HG03520 (cell line): Measurements from ENCODE around the gene EPS15.

Experiments used
- ATAC-seq: cut with Tn5 transposase; IDR thresholded peaks from one replicate; pipeline ENCODE4 v1.9.1; 2021; ENCODE audit warnings: mild to moderate bottlenecking, moderate library complexity; ENCODE audit not compliant: unreplicated experiment

EPS15 gene

DNA sequence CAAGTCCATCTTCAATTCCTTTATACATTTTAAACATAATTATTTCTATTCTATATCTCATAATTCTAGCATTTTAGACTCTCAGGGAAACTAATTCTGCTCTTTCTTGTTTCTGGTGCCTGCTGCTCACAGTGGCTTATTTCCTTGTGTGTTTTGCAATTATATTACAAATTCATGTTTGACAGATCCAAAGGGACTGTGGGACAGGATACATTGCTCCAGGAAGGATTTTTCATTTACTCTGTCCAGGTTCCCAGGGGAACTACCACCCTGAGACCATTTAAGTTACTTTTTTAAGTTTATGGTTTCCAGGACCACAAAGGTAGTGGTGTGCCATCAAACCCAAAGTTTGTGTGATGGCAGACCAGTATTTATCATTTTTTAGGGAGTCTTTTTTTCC lies 195.3 kb downstream of the EPS15 start:
- ATAC-seq, result no peak

DNA sequence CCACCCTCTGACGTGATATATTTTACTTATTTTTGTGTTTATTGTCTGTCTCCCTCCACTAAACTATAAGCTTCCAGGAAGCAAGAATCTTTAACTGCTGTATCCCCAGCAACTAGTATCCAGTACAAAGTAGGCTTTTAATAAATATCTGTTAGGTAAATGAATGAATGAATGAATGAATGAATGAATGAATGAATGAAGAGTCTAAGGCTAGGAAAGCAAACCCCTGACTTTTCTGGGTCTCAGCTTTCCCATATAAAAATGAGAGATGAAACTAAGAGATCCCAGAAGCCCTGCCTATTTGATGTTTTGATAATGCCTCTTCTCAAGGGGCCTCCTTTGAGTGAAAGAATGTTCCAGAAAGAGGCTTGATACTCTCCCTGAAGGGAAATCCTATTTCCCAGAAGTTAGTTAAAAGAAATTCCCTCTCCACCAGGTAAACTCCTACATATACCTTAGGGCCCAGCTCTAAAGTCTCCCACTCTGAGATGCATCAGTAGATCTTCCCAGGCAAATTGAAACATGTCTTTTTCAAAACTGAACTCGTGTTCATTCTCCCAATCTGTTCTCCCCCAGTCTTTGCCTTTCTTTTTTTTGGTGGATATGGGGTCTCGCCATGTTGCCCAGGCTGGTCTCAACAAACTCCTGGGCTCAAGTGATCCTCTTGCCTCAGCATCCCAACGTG lies 196.5 kb downstream of the EPS15 start:
- ATAC-seq, result no peak

DNA sequence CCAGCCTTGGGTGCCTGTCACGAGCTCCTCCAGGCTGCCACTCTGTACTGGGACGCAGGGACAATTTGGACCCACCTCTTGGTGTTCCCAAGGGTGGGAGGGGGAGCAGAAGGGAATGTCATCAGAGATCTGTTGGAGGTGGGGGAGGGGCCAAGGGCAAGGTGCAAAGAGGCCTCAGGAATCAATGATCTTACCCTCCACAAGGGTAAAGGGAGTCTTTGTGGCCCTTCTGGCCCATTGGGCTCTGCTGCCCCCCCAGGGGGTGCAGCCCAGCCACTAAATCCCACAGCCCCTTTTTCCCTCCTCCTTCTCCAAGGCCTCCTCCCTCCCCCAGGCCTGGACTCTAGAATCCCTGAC lies 197.2 kb downstream of the EPS15 start:
- no peak for ATAC-seq

DNA sequence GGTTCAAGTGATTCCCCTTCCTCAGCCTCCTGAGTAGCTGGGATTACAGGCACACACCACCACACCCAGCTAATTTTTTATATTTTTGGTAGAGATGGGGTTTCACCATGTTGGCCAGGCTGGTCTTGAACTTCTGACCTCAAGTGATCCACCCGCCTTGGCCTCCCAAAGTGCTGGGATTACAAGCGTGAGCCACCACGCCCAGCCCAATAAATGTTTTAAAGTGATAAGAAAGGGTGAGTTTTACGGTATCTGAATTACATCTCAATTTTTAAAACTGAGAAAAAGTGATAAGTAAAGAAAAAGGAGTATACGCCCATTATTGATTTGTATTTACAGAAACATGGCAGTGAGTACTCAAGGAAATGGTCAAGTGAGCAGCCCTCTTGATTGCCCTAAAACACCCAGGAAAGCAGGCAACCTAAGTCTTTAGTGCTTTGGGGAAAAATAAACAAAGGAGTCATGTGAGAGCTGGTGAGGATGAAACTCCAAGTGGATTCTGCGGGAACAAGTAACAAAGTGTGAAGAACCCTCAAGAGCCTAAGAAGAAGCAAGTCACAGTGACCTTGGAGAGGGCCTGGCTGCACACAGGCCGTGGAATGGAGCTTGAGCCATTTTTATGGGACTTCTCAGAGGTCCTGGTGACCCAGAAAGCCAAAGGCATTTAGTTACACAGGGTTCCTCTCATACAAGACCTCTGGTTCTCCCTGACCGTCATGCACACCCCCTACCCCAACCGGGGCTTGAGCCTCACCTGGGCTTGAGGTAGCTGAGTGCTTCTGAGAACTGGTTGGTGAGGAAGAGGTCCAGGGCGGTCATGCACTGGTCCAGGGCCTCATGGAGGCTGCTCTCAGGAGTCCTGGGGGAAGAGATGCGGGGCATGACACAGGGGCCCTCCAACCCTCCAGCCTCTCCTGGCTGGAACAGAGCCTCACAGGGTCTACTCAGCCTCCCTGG lies 197.8 kb downstream of the EPS15 start:
- ATAC-seq, result no peak

DNA sequence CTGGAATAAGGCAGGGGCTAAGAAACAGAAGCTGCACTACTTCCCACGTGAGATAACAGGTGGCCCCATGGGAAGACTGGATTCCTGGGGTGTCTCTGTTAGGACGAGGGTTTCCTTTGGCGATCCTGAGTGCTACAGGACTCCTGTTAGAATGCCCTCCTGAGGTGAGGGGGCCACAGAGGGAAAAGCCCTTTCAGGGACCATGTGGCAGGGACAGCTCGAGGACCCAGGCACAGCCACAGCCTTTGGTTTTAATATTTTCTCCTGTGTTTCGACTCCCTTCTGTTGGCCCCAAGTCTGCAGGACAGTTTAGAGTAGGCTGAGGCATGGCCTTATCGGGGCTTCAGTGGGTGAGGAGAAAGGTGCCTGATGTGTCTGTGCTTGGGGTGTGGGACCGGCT lies 201.3 kb downstream of the EPS15 start:
- ATAC-seq, result no peak

DNA sequence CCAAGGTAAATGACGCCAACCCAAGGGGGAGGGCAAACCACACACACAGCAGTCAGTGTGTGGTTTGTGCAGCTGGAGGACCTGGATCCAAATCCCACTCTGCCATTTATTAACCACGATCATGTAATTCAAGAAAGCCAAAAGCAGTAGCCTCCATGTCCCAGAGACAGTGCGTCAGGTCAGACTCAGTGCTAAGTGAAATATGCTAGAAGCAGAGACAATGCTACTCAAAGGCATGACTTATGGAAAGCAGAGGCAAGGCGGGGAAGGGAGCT lies 202.3 kb downstream of the EPS15 start:
- no peak for ATAC-seq

DNA sequence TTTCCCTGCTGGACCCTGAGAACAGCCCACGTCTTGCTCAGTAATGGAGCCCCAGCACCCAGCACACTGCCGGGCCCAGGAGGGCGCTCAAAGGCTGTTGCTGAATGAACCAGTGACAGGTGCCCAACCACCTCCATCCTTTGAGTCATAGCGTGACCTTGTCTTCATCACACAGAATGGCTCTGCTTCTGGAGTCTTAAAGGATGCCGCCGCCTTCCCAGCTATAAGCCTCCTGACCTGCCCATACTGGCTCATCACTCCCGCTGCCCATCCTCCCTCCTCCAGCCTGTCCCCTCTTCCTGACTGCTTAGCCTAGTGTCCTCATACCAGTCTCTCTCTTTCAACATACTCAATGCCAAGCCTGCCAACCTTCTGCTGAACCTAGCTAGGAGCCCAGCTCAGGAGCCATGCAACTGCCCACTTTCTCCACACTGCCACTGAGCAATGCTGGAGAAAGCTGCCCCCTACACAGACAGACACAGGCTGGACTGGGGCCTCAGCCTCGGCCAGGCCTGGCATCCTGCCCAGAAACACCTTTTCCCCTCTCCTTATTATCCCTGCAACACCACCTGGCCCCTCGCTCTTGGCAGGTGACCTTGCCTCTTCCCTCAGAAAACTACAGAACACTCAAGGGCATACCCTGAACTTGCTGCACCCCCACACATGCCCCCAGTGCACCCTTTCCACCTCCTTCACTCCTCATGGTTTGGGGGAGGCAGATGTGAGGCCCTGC lies 202.8 kb downstream of the EPS15 start:
- ATAC-seq, result no peak

DNA sequence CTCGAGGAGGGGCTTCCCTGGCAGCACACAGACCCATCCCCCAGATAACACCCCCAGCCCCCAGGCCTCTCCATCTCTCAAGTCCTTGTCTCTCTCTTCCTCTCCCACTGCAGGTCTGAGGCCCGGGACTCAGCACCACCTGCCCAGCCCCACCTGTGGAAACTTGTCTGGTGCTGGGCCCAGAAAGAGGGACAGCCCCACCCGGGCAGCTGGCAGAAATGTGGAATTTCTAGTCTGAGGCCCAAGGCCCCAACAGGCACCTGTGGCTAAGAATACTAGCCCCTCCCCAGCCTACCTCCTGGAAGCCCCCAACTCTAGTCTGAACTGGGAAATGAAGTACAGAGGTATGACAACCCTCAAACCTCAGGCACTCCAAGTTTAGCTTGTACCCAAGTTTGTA lies 204.1 kb downstream of the EPS15 start:
- ATAC-seq, result no peak

DNA sequence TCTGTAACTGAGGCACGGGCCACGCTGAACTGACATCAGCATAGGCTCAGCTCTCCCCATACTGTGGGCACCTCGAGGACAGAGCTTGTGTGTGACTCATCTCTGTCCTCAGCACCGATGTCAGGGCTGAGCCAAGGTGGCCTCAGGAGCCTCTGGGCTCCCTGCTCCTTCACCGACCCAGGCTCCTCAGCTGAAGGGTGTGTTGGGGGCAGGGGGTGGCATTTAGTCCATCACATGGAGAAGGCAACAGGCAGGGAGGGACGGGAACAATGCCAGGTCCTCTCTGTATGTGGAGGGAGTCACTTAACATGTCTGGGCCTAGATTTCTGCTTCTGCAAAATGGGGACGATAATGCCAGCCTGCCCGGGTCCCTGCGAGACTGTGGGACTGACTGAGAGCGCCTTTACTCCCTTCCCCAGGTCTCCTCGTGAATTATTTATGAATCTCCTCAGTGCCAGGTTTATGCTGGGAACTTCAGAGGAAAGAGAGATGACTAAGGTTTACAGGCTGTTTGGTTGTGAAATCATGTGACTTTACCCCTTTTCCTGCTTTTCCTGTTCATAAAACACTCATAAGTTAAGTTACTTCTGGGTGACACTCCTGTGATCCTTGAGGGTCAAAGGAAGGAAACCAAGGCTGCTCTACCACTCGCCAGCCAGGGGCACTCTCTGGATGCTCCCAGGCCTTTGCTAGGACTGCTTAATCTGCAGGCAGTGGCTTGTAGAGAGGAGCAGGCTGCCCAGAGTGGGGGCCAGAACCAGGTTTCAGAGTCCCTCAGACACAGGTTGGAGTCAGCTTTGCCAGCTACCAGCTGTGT lies 204.9 kb downstream of the EPS15 start:
- no peak for ATAC-seq

DNA sequence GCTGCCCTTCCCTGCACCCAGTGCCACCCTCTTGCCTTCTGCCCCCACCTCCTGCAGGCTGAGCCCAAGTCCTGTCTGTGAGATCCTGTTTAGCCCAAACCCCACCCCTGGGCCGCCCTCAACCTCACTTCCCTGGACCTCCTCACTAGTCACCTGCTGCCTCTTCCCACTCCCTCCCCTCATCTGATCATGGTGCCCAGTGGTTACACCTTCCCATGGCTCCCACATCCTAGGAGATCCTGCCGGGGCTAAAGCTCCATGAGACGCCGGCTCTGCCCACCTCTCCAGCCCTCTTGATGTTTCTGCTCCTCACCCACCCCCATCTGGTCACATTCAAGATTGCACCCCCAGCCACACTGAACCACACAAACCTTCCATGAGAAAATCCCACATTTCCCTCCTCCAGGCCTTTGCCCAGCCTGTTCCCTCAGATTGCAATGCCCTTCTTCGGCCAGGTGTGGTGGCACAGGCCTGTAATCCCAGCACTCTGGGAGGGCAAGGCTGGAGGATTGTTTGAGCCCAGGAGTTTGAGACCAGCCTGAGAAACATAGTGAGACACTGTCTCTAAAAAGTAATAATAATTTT lies 205.7 kb downstream of the EPS15 start:
- no peak for ATAC-seq

DNA sequence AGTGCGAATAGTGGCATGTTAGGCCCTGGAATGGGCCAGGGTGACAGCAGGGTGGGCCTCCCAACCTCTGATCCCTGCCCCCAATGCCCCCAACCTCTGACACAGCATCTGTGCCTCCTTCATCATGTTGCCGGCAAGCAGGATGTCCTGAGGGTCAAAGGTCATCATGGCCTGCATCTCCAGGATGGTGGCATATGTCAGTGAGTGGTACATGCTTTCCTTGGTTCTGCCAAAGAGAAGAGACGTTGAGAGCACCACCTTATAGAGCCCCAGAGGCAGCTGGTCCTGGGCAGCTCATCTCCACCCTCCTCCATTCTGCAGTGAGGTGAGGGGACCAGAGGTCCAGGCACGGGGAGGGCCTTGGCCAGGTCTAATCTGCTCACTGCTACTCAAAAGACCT lies 206.3 kb downstream of the EPS15 start:
- no peak for ATAC-seq

DNA sequence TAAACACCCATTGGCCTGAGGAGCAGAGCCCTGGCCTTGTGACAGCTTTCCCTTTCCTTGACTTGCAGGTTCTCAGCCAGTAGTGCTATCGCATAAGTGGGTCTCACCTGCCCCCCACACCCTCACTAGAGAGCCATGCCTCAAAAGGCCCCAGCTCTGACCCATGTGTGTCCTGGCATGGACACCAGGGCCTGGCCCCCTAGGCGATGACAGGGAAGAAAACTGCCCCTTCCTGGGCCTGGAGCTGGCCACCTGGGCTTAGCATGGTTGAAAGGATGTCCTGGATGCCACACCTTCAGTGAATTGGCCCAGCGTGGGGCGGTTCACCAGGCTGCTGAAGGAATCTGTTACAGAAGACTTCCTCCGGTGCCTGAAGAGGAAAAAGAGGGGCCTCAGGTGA lies 207.2 kb downstream of the EPS15 start:
- ATAC-seq, result no peak

DNA sequence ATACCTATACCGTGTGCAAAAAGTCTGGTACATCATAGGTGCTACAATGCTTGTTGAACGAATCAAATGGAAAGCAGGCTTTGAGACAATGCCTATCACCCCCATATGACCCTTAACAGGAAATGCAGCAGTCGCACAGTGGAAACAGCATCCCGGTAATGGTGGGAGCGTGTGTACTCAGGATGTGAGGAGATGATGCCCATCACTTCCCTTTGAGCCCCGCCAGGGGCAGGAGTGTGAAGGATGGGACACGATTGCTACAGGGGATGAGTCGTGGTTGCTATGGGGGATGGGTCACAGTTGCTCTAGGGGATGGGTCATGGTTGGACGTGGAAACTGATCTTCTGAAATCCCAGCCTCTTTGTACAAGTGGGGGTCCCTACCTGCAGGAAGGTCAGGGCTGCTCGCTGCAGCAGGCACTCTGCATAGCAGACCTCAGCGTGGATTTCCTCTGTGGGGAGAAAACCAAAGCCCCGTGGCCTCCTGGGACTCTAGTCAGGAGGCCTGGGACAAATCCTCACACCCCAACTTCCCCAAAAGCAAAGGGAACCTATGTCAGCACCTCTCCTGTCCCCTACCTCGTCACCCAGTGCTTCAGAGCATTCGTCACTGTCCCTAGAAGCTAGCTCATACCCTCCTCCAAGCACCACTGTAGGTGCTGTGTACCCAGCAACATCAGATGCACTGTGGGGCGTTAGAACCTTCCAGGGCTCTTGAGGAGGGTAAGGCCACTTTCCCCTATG lies 208.0 kb downstream of the EPS15 start:
- ATAC-seq, result no peak

DNA sequence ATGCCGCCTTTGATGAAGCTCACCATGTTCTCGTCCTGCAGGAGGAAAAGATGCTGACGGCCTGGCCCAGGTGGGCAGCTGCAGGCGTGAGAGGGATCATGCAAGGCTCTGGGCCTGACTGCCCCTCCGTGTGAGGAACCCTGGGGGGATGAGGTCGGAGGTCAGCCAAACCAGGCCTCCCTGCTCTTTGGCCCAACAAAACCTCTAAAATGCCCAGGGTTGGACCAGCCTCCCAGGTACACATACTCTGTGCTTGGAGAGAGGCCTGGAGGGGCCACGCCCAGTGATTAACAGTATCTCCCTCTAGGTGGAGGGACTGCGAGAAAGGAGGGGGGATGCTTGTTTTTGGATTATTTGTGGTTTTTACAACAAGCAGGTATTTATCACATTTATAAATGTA lies 209.8 kb downstream of the EPS15 start:
- no peak for ATAC-seq

DNA sequence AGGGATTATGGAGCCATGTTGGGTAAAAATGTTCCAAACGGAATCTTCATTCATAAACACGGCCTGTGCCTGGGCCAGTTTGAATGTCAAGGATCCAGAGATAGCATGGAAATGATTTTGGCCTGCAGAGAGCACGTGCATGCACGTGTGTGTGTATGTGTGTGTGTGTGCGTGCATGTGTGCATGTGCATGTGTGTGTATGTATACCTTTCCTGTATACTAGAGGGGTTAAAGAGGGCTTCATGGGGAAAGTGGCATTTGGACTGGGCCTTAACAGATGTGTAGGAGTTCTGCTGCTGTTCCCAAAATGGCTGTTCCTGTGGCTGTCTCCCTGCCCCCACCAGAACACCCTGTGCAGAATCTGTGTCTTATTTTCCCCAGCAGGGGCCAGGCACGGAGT lies 210.4 kb downstream of the EPS15 start:
- no peak for ATAC-seq

DNA sequence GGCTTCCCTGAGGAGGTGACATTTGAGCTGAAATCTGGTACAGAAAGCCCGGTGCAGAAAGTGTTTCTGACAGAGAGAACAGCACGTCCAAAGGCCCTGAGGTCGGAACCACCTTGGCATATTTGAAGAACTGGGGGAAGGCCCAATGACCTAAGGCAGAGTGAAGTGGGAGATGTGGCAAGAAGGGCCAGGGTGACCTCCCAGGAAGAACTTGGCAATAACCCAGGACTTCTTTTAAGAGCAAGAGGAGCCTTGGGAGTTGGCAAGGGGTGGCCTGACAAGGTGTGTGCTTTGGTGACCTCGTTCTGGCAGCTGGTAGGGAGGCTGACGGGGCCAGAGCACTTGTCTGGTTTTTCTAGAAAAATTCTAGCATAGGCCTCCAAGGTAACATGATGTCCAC lies 212.1 kb downstream of the EPS15 start:
- ATAC-seq, result no peak

DNA sequence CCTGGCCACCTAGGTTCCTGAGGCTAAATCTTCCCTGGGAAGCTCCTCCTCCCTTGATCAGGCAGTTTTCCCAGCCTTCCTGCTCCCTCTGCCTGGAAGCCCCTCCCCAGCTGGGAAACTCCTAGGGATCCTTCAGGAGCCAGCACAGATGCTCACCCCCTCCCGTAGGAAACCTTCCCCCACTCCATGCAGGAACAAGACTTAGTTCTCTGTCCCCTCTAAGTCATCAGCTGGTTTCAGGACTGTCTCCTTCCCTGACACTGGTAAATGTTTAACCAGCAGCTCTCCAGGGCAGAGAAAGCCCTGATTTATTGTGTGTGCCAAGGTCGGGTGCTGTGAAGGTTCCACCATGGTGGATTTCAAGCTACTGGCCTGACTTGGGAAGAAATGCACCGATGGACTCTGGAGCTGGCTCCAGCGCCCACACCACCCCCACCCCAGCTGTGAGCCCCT lies 213.7 kb downstream of the EPS15 start:
- ATAC-seq, result no peak

DNA sequence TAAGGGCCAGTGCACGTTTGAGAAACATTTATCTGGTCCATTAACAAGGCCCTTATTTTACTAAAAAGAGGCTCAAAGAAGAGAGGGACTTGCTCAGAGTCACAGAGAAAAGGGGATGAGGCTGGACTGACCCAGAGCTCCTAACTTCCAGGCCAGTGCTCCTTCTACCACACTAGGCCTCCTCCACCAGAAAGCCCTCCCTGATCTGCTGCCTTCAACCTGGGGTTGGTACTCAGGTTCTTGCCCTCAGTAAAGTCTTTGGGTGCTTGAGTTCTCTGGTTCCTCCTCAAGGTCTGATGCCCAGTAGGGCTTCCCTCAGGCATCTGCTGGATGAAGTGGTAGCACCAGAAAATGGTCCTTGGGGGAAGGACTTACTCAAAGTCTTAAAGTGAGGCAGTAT lies 214.7 kb downstream of the EPS15 start:
- ATAC-seq, result no peak
